GM21367 (cell line): ENCODE results near the gene ZBTB21.
"Not testable (repeated sequence)": the region's sequence is repeated elsewhere in the genome, so short reads cannot be mapped to it uniquely, and the experiment has no call there.

Experiments used
- ATAC-seq: cut with Tn5 transposase; IDR thresholded peaks from one replicate; pipeline ENCODE4 v1.9.1; 2021; ENCODE audit not compliant: unreplicated experiment

The ZBTB21 gene

GRCh38 chr21:41971891-41972290 is 38.3 kb downstream of the ZBTB21 start:
- no peak for ATAC-seq

GRCh38 chr21:41970751-41971653 is 39.2 kb downstream of the ZBTB21 start:
- no peak for ATAC-seq

GRCh38 chr21:41970106-41970391 is 40.1 kb downstream of the ZBTB21 start:
- no peak for ATAC-seq

GRCh38 chr21:41967708-41968107 is 42.5 kb downstream of the ZBTB21 start:
- no peak for ATAC-seq

GRCh38 chr21:41966872-41967621 is 43.1 kb downstream of the ZBTB21 start:
- no peak for ATAC-seq

- ATAC-seq, result no peak
These were observed 43.9 kb downstream of the ZBTB21 start for GRCh38 chr21:41966041-41966833.

- no peak for ATAC-seq
These were observed 44.6 kb downstream of the ZBTB21 start for GRCh38 chr21:41965461-41966013.

- ATAC-seq, result no peak
These were observed 45.1 kb downstream of the ZBTB21 start for GRCh38 chr21:41965045-41965444.

- ATAC-seq, result no peak
These were observed 46.0 kb downstream of the ZBTB21 start for GRCh38 chr21:41964171-41964570.

GRCh38 chr21:41962425-41962966 is 47.7 kb downstream of the ZBTB21 start:
- ATAC-seq, result no peak

GRCh38 chr21:41961753-41962152 is 48.4 kb downstream of the ZBTB21 start:
- ATAC-seq, result no peak

GRCh38 chr21:41961282-41961701 is 48.9 kb downstream of the ZBTB21 start:
- no peak for ATAC-seq

GRCh38 chr21:41960386-41960785 is 49.8 kb downstream of the ZBTB21 start:
- no peak for ATAC-seq

- not testable (repeated sequence) for ATAC-seq
These were observed 50.5 kb downstream of the ZBTB21 start for GRCh38 chr21:41959697-41960096.

- ATAC-seq, result no peak
These were observed 51.1 kb downstream of the ZBTB21 start for GRCh38 chr21:41958886-41959563.

GRCh38 chr21:41957991-41958766 is 52.0 kb downstream of the ZBTB21 start:
- no peak for ATAC-seq

- no peak for ATAC-seq
These were observed 53.0 kb downstream of the ZBTB21 start for GRCh38 chr21:41956926-41957729.

GRCh38 chr21:41955516-41955915 is 54.6 kb downstream of the ZBTB21 start:
- ATAC-seq, result no peak
